HG02870 (cell line): ENCODE results near the gene ESF1.
"Not testable (repeated sequence)": the region's sequence is repeated elsewhere in the genome, so short reads cannot be mapped to it uniquely, and the experiment has no call there.

Experiments used
- ATAC-seq: cut with Tn5 transposase; IDR thresholded peaks from one replicate; pipeline ENCODE4 v1.9.1; 2021; ENCODE audit warnings: mild to moderate bottlenecking, moderate library complexity; ENCODE audit not compliant: unreplicated experiment

The ESF1 gene

GRCh38 chr20:13739731-13740649 lies 44.7 kb downstream of the ESF1 start:
- no peak for ATAC-seq

GRCh38 chr20:13738187-13738586 lies 46.5 kb downstream of the ESF1 start:
- ATAC-seq: not testable (repeated sequence)

- no peak for ATAC-seq
Measured at GRCh38 chr20:13736436-13737191, 48.1 kb downstream of the ESF1 start.

GRCh38 chr20:13735826-13736225 lies 48.9 kb downstream of the ESF1 start:
- ATAC-seq: no peak

GRCh38 chr20:13723011-13723410 lies 61.7 kb downstream of the ESF1 start:
- ATAC-seq: no peak

- ATAC-seq: peak; percentile 8
Measured at GRCh38 chr20:13718171-13718570, 66.5 kb downstream of the ESF1 start.

GRCh38 chr20:13717631-13718044 lies 67.1 kb downstream of the ESF1 start:
- ATAC-seq: peak; percentile 97

GRCh38 chr20:13715171-13715570 lies 69.5 kb downstream of the ESF1 start:
- no peak for ATAC-seq

GRCh38 chr20:13708234-13708633 lies 76.5 kb downstream of the ESF1 start:
- no peak for ATAC-seq

GRCh38 chr20:13703265-13703664 lies 81.5 kb downstream of the ESF1 start:
- no peak for ATAC-seq

- no peak for ATAC-seq
Measured at GRCh38 chr20:13701486-13701885, 83.2 kb downstream of the ESF1 start.

GRCh38 chr20:13700761-13701160 lies 84.0 kb downstream of the ESF1 start:
- ATAC-seq: no peak

GRCh38 chr20:13694420-13695150 lies 90.1 kb downstream of the ESF1 start:
- no peak for ATAC-seq

- ATAC-seq: no peak
Measured at GRCh38 chr20:13692802-13693736, 91.7 kb downstream of the ESF1 start.

GRCh38 chr20:13690943-13691342 lies 93.8 kb downstream of the ESF1 start:
- no peak for ATAC-seq

GRCh38 chr20:13687815-13688214 lies 96.9 kb downstream of the ESF1 start:
- no peak for ATAC-seq

- ATAC-seq: no peak
Measured at GRCh38 chr20:13685623-13686022, 99.1 kb downstream of the ESF1 start.

- ATAC-seq: peak; percentile 76
Measured at GRCh38 chr20:13684566-13685222, 100.0 kb downstream of the ESF1 start.

- no peak for ATAC-seq
Measured at GRCh38 chr20:13683833-13684232, 100.9 kb downstream of the ESF1 start.
